HG02870 (cell line): ENCODE data around the gene CALB2.

Experiments
- ATAC-seq: cut with Tn5 transposase; IDR thresholded peaks from one replicate; pipeline ENCODE4 v1.9.1; 2021; ENCODE audit warnings: mild to moderate bottlenecking, moderate library complexity; ENCODE audit not compliant: unreplicated experiment

Gene CALB2

GRCh38 chr16:71384073-71384724 is 25.7 kb downstream of the CALB2 start:
- ATAC-seq, result no peak

GRCh38 chr16:71387045-71387871 is 28.7 kb downstream of the CALB2 start:
- no peak for ATAC-seq

- no peak for ATAC-seq
These were observed 30.8 kb downstream of the CALB2 start for GRCh38 chr16:71389330-71389729.

- ATAC-seq, result no peak
These were observed 38.1 kb downstream of the CALB2 start for GRCh38 chr16:71396594-71396993.

- ATAC-seq, result no peak
These were observed 41.5 kb downstream of the CALB2 start for GRCh38 chr16:71399801-71400563.

GRCh38 chr16:71402007-71402406 is 43.5 kb downstream of the CALB2 start:
- ATAC-seq, result no peak

GRCh38 chr16:71402674-71403073 is 44.2 kb downstream of the CALB2 start:
- no peak for ATAC-seq

GRCh38 chr16:71404364-71404763 is 45.8 kb downstream of the CALB2 start:
- no peak for ATAC-seq

- no peak for ATAC-seq
These were observed 47.8 kb downstream of the CALB2 start for GRCh38 chr16:71406316-71406715.

- no peak for ATAC-seq
These were observed 48.2 kb downstream of the CALB2 start for GRCh38 chr16:71406724-71407123.

- no peak for ATAC-seq
These were observed 49.2 kb downstream of the CALB2 start for GRCh38 chr16:71407731-71408130.

GRCh38 chr16:71408536-71408935 is 50.0 kb downstream of the CALB2 start:
- ATAC-seq, result no peak

- no peak for ATAC-seq
These were observed 50.7 kb downstream of the CALB2 start for GRCh38 chr16:71409011-71409775.

- no peak for ATAC-seq
These were observed 51.6 kb downstream of the CALB2 start for GRCh38 chr16:71410146-71410545.

- no peak for ATAC-seq
These were observed 54.0 kb downstream of the CALB2 start for GRCh38 chr16:71412270-71413160.

- no peak for ATAC-seq
These were observed 54.8 kb downstream of the CALB2 start for GRCh38 chr16:71413341-71413740.

- ATAC-seq, result no peak
These were observed 55.5 kb downstream of the CALB2 start for GRCh38 chr16:71414038-71414437.

- ATAC-seq, result no peak
These were observed 63.4 kb downstream of the CALB2 start for GRCh38 chr16:71421911-71422310.

- no peak for ATAC-seq
These were observed 64.5 kb downstream of the CALB2 start for GRCh38 chr16:71423016-71423415.

- no peak for ATAC-seq
These were observed 65.3 kb downstream of the CALB2 start for GRCh38 chr16:71423865-71424264.
